22Rv1 (cell line): ENCODE results near the gene PLXNC1.

Experiments
- H3K27ac ChIP-seq: fragments of 450-650 bp; 2 replicates; pipeline ENCODE4 v1.5.1; 2017
- ZFX ChIP-seq: fragments of 450-650 bp; IDR thresholded peaks from 2 replicates; pipeline ENCODE4 v1.6.1; 2017; ENCODE audit warnings: antibody characterized with exemption, borderline replicate concordance
- TF ChIP-seq, protein P1 (sequence below): fragments of 450-650 bp; IDR thresholded peaks from 2 replicates; pipeline ENCODE4 v1.5.1; 2017; ENCODE audit warnings: mild to moderate bottlenecking

PLXNC1 gene

DNA sequence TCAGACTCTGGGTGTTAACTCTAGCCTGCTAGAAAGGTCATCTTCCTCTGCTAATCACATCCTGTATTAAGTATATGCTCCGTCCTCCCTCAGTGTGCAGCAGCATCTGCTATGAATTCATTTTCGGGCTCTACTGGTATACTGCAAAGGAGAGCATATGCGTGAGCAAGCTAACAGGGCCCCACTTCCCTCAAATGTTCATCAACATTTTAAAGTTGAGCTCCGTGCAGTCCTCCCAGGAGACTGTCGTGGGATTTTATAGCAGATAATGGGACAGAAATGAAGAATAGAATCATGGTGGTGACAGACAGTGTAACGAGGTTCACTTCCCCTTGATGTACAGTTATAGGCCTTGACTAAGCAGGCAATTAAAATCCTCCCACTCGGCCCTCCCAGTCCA is 131.7 kb downstream of the PLXNC1 start:
- H3K27ac ChIP-seq, result no peak overlapping the region
- TF ChIP-seq, protein P1, sequence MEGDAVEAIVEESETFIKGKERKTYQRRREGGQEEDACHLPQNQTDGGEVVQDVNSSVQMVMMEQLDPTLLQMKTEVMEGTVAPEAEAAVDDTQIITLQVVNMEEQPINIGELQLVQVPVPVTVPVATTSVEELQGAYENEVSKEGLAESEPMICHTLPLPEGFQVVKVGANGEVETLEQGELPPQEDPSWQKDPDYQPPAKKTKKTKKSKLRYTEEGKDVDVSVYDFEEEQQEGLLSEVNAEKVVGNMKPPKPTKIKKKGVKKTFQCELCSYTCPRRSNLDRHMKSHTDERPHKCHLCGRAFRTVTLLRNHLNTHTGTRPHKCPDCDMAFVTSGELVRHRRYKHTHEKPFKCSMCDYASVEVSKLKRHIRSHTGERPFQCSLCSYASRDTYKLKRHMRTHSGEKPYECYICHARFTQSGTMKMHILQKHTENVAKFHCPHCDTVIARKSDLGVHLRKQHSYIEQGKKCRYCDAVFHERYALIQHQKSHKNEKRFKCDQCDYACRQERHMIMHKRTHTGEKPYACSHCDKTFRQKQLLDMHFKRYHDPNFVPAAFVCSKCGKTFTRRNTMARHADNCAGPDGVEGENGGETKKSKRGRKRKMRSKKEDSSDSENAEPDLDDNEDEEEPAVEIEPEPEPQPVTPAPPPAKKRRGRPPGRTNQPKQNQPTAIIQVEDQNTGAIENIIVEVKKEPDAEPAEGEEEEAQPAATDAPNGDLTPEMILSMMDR, result no peak
- TF ChIP-seq ZFX, result no peak

DNA sequence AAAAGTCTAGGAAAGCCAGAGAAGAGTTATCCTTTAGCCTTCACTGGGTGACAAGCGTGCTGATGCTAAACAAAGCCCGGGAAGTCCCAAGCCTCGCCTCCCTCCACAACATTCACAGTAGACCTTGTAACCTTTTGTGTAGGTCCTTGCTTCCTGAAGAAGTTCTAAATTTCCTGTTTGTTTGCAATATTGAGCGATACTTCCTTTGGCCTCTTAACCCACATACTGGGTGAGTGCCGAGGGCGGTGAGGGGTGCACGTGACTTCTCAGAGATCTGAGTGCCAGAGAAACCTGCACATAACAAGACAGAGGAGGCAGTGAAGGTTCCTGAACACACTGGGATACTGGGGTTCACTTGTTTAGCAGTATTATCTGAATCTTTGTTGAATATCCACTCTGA is 134.3 kb downstream of the PLXNC1 start:
- no peak overlapping the region for H3K27ac ChIP-seq
- no peak for TF ChIP-seq ZFX
- TF ChIP-seq, protein P1, result no peak

DNA sequence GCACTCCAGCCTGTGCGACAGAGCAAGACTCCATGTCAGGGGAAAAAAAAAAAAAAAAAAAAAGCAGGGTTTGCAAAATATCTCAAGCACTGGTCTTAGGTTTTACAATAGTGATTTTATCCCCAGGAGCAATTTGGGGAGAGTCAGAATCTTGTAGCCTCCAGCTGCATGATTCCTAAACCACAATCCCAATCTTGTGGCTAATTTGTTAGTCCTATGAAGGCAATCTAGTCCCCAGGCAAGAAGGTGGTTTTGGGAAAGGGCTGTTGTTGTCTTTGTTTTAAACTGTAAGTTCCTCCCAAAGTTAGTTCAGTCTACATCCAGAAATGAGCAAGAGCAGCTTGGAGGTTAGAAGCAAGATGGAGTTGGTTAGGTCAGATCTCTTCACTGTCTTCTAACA is 135.7 kb downstream of the PLXNC1 start:
- TF ChIP-seq, protein P1, result no peak
- no peak for TF ChIP-seq ZFX
- H3K27ac ChIP-seq, result no peak overlapping the region

DNA sequence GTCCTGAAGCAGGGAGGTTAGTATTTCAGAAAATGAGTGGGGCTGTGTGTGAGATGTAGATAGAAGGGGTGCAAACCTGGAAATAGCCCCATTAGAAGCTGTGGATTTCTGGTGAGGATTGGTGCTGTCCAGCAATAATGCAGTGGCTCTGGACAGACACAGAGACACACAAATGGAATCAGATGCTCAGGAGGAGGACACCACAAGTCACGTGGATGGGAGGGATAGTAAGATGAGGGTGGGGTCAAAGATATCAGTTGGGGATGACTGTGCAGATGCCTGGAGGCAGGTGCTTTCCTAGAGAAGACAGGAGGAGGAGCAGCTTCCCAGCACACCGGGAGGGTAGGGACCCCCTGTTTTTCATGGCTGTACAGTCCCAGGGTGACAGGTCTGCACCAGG is 136.5 kb downstream of the PLXNC1 start:
- TF ChIP-seq, protein P1, result no peak
- TF ChIP-seq ZFX, result no peak

DNA sequence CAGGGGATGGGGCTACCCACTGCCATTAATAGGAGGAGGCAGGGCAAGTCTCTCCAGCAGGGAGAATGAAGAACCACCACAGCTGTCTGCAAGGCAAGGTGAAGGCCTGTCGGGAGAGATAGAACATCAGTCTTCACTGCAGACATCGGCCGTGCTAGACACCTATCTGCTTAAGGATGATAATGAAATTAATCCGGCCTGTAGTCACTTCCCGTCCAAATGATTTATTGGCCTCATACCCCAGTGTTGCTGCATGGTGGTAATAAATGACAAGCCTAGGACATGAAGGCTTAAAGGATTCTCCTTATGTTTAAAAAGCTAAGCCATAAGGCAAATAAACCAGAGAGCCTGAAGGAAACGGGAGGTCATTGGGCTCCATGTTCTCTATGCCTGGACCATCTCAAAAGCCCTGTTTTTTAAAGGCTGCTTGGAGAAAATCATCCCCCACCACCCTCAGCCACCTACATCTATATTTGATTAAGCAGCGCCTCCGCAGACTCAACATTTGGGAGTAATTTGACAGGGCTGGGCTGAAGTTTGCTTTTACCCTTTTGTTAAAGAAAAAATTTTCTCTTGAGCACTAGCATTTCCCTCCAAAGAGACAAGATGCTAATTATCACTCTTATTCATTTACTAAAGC is 137.7 kb downstream of the PLXNC1 start:
- TF ChIP-seq ZFX, result no peak
- TF ChIP-seq, protein P1, result no peak
- H3K27ac ChIP-seq, result no peak overlapping the region

More for the DNA sequence above, 136.5 kb downstream of the PLXNC1 start:
- no peak overlapping the region for H3K27ac ChIP-seq

- no peak overlapping the region for H3K27ac ChIP-seq
- TF ChIP-seq, protein P1, result no peak
- TF ChIP-seq ZFX, result no peak
Observed at GRCh38 chr12:94286583-94287244, 138.3 kb downstream of the PLXNC1 start.

DNA sequence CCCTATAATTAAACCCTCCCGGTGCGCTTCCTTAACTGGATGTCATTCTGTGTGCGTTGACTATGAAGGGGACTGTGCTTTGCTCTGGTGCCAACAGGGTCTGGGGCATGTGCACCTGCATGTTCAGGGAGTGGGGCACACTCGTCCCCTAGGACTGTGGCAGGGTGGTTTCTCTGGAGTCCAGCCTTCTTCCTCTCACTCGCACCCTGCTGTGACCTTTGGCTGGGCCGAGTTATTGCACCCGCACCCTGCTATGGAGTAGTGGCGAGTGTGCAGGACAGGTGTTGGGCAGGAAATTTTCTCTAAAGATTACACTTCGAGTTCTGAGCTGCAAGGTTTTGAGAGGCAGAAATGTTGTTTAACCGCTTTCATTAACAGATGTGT is 138.9 kb downstream of the PLXNC1 start:
- no peak overlapping the region for H3K27ac ChIP-seq
- TF ChIP-seq, protein P1, result no peak
- TF ChIP-seq ZFX, result no peak
